ENCODE measurements around the gene CABP5. TPM values are rescaled to one million over a fixed set of nuclear protein-coding genes. Genes with fewer than 3 reads are reported as not detected.

The CABP5 gene
- total RNA-seq, 1 donor from 2014 or later: not detected

- no peak overlapping the region for H3K27ac Mint-ChIP-seq
- H3K36me3 Mint-ChIP-seq: no peaks in the 10 kb centered on the region
- peaks cover 4% of the 10 kb centered on the region for H3K9me3 Mint-ChIP-seq
- H3K4me3 Mint-ChIP-seq: no peak overlapping the region
- no peak for DNase-seq (ENCODE audit: low spot score in 2 of 2, unreplicated experiment in 2 of 2)
- no peaks in the 10 kb centered on the region for H3K4me1 Mint-ChIP-seq
- peaks cover 60% of the 10 kb centered on the region for H3K27me3 Mint-ChIP-seq (ENCODE audit: low read depth)
- TF ChIP-seq, protein P1, sequence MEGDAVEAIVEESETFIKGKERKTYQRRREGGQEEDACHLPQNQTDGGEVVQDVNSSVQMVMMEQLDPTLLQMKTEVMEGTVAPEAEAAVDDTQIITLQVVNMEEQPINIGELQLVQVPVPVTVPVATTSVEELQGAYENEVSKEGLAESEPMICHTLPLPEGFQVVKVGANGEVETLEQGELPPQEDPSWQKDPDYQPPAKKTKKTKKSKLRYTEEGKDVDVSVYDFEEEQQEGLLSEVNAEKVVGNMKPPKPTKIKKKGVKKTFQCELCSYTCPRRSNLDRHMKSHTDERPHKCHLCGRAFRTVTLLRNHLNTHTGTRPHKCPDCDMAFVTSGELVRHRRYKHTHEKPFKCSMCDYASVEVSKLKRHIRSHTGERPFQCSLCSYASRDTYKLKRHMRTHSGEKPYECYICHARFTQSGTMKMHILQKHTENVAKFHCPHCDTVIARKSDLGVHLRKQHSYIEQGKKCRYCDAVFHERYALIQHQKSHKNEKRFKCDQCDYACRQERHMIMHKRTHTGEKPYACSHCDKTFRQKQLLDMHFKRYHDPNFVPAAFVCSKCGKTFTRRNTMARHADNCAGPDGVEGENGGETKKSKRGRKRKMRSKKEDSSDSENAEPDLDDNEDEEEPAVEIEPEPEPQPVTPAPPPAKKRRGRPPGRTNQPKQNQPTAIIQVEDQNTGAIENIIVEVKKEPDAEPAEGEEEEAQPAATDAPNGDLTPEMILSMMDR (IDR thresholded peaks at IDR 0.05; ENCODE audit: unreplicated experiment): no peak
These were observed 18.4 kb downstream of the CABP5 start for GRCh38 chr19:48025480-48025879.

GRCh38 chr19:48023518-48023917 lies 20.4 kb downstream of the CABP5 start:
- no peak overlapping the region for H3K4me3 Mint-ChIP-seq
- TF ChIP-seq, protein P1 (IDR thresholded peaks at IDR 0.05; ENCODE audit: unreplicated experiment): no peak
- DNase-seq (ENCODE audit: low spot score in 2 of 2, unreplicated experiment in 2 of 2): no peak
- H3K27ac Mint-ChIP-seq: no peak overlapping the region
- H3K4me1 Mint-ChIP-seq: no peaks in the 10 kb centered on the region
- H3K27me3 Mint-ChIP-seq (ENCODE audit: low read depth): peaks cover 71% of the 10 kb centered on the region
- peaks cover 4% of the 10 kb centered on the region for H3K9me3 Mint-ChIP-seq
- H3K36me3 Mint-ChIP-seq: no peaks in the 10 kb centered on the region

DNA sequence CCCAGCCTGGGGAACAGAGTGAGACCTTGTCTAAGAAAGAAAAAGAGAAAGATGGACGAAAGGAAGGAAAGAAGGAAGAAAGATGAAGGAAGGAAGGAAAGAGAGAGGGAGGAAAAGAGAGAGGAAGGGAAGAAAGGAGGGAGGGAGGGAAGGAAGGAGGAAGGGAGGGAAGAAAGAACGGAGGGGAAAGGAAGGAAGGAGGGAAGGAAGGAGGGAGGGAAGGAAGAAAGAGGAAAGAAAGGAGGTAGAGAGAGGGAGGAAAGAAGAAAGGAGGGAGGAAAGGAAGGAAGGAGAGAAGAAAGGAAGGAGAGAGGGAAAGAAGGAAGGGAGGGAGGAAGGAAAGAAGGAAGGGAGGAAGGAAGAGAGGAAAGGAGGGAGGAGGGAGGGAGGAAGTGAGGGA lies 20.9 kb downstream of the CABP5 start:
- Mint-ChIP-seq H3K4me1 (no peaks in the 10 kb centered on the region), H3K27me3 (ENCODE audit: low read depth) (peaks cover 75% of the 10 kb centered on the region), H3K4me3 (no peak overlapping the region), H3K36me3 (no peaks in the 10 kb centered on the region), H3K9me3 (peaks cover 4% of the 10 kb centered on the region), H3K27ac (no peak overlapping the region)
- TF ChIP-seq, protein P1 (IDR thresholded peaks at IDR 0.05; ENCODE audit: unreplicated experiment): no peak
- DNase-seq (ENCODE audit: low spot score in 2 of 2, unreplicated experiment in 2 of 2): no peak

- Mint-ChIP-seq H3K36me3 (no peaks in the 10 kb centered on the region), H3K27me3 (ENCODE audit: low read depth) (peaks cover 76% of the 10 kb centered on the region), H3K27ac (no peak overlapping the region), H3K4me3 (no peak overlapping the region), H3K9me3 (no peaks in the 10 kb centered on the region), H3K4me1 (no peaks in the 10 kb centered on the region)
- DNase-seq (ENCODE audit: low spot score in 2 of 2, unreplicated experiment in 2 of 2): no peak
- TF ChIP-seq, protein P1 (IDR thresholded peaks at IDR 0.05; ENCODE audit: unreplicated experiment): no peak
These were observed 23.2 kb downstream of the CABP5 start for GRCh38 chr19:48020686-48021085.

- Mint-ChIP-seq H3K4me1 (no peaks in the 10 kb centered on the region), H3K4me3 (no peak overlapping the region), H3K36me3 (no peaks in the 10 kb centered on the region), H3K9me3 (peaks cover 16% of the 10 kb centered on the region), H3K27ac (no peak overlapping the region), H3K27me3 (ENCODE audit: low read depth) (peaks cover 11% of the 10 kb centered on the region)
- no peak for DNase-seq (ENCODE audit: low spot score in 2 of 2, unreplicated experiment in 2 of 2)
- TF ChIP-seq, protein P1 (IDR thresholded peaks at IDR 0.05; ENCODE audit: unreplicated experiment): no peak
These were observed 32.7 kb downstream of the CABP5 start for GRCh38 chr19:48010932-48011758.
